Measurements from ENCODE around the gene PPP6R3. TPM values are rescaled to one million over a fixed set of nuclear protein-coding genes. Genes with fewer than 3 reads are reported as not detected.

PPP6R3 gene
- polyA plus RNA-seq, 1 experiment: 58.5 TPM

GRCh38 chr11:68480193-68480592, 19.6 kb downstream of the PPP6R3 start:
- CTCF ChIA-PET: interaction anchor here (0.8 kb wide), 1 partner anchor 25 kb away, joined by 3 read pairs; no protein-coding TSS in a partner anchor
- Histone ChIP-seq H3K27me3 (ENCODE audit: control insufficient read depth, insufficient read depth, low read length) (no peaks in the 10 kb centered on the region), H3K9me3 (ENCODE audit: control insufficient read depth, insufficient read depth, low read length) (peaks cover 5% of the 10 kb centered on the region; the same call in 1 of the 2 replicates), H3K27ac (ENCODE audit: low read depth, low read length) (no peak overlapping the region), H3K4me3 (ENCODE audit: low read depth, low read length) (no peak overlapping the region)
- no peak for DNase-seq (ENCODE audit: low read depth, low spot score)
- POLR2A ChIA-PET: no interaction called here
- no peak for TF ChIP-seq CTCF (IDR thresholded peaks at IDR 0.05; ENCODE audit: low read depth, low read length)

DNA sequence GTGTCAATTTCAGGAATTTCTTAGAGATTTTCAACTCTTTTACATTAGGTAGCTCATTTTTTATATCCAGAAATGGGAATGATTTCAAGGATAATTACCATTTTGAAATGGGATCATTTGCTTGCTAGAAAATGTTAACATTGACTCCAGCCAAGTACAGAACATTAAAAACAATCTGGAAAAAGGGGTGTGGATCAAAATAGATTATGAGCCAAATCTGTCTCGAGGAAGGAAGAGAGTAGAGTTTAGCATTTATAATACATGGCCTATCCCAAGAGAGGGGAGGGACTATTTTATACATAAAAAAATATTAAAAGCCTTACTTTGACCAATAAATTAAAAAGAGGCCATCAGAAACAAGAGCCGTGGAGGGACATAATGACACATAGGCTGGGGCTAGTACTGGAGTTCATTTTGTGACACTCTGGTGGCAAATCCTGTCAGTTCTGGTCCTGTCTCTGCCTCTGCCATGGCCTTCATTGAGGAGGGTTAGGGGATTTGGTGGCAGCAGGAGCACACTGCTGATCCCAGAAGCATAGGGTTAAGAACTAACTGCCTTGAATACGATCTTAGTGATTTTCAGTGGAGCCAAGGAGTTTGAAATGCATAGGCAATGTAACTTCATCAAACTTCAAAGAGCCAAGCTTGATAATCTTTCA, 20.4 kb downstream of the PPP6R3 start:
- ChIA-PET POLR2A (no interaction called here), CTCF (interaction anchor here (0.8 kb wide), 1 partner anchor 25 kb away, joined by 3 read pairs; no protein-coding TSS in a partner anchor)
- Histone ChIP-seq H3K27me3 (ENCODE audit: control insufficient read depth, insufficient read depth, low read length) (no peaks in the 10 kb centered on the region), H3K27ac (ENCODE audit: low read depth, low read length) (no peak overlapping the region), H3K9me3 (ENCODE audit: control insufficient read depth, insufficient read depth, low read length) (peaks cover 2% of the 10 kb centered on the region; the same call in 1 of the 2 replicates), H3K4me3 (ENCODE audit: low read depth, low read length) (no peak overlapping the region)
- no peak for TF ChIP-seq CTCF (IDR thresholded peaks at IDR 0.05; ENCODE audit: low read depth, low read length)
- DNase-seq (ENCODE audit: low read depth, low spot score): no peak

- TF ChIP-seq CTCF (IDR thresholded peaks at IDR 0.05; ENCODE audit: low read depth, low read length): no peak
- POLR2A ChIA-PET: no interaction called here
Measured at GRCh38 chr11:68481579-68482240, 21.2 kb downstream of the PPP6R3 start.

GRCh38 chr11:68488623-68489022, 28.1 kb downstream of the PPP6R3 start:
- no peaks in the 10 kb centered on the region for H3K27me3 ChIP-seq (ENCODE audit: control insufficient read depth, insufficient read depth, low read length)
- no peak overlapping the region for H3K4me3 ChIP-seq (ENCODE audit: low read depth, low read length)
- no peak for TF ChIP-seq CTCF (IDR thresholded peaks at IDR 0.05; ENCODE audit: low read depth, low read length)
- CTCF ChIA-PET: no interaction called here
- DNase-seq (ENCODE audit: low read depth, low spot score): no peak
- POLR2A ChIA-PET: no interaction called here
- H3K9me3 ChIP-seq (ENCODE audit: control insufficient read depth, insufficient read depth, low read length): no peaks in the 10 kb centered on the region
- no peak overlapping the region for H3K27ac ChIP-seq (ENCODE audit: low read depth, low read length)

More at GRCh38 chr11:68481579-68482240, 21.2 kb downstream of the PPP6R3 start:
- Histone ChIP-seq H3K27me3 (ENCODE audit: control insufficient read depth, insufficient read depth, low read length) (no peaks in the 10 kb centered on the region), H3K27ac (ENCODE audit: low read depth, low read length) (no peak overlapping the region), H3K4me3 (ENCODE audit: low read depth, low read length) (no peak overlapping the region), H3K9me3 (ENCODE audit: control insufficient read depth, insufficient read depth, low read length) (no peaks in the 10 kb centered on the region)
- CTCF ChIA-PET: no interaction called here
- no peak for DNase-seq (ENCODE audit: low read depth, low spot score)

- no peaks in the 10 kb centered on the region for H3K27me3 ChIP-seq (ENCODE audit: control insufficient read depth, insufficient read depth, low read length)
- no peak for TF ChIP-seq CTCF (IDR thresholded peaks at IDR 0.05; ENCODE audit: low read depth, low read length)
- H3K27ac ChIP-seq (ENCODE audit: low read depth, low read length): no peak overlapping the region
- H3K9me3 ChIP-seq (ENCODE audit: control insufficient read depth, insufficient read depth, low read length): no peaks in the 10 kb centered on the region
- CTCF ChIA-PET: no interaction called here
- POLR2A ChIA-PET: interaction anchor here (0.6 kb wide), 1 partner anchor 39 kb away, joined by 3 read pairs; no protein-coding TSS in a partner anchor
- DNase-seq (ENCODE audit: low read depth, low spot score): no peak
- no peak overlapping the region for H3K4me3 ChIP-seq (ENCODE audit: low read depth, low read length)
Measured at GRCh38 chr11:68495220-68495729, 34.7 kb downstream of the PPP6R3 start.

All from AG04450 (cell line).